ENCODE results near the gene POLE3. TPM values are rescaled to one million over a fixed set of nuclear protein-coding genes. Genes with fewer than 3 reads are reported as not detected.

POLE3 gene
- total RNA-seq, 2 donors from 2014 or later: 62.7 to 76.1 TPM

DNA sequence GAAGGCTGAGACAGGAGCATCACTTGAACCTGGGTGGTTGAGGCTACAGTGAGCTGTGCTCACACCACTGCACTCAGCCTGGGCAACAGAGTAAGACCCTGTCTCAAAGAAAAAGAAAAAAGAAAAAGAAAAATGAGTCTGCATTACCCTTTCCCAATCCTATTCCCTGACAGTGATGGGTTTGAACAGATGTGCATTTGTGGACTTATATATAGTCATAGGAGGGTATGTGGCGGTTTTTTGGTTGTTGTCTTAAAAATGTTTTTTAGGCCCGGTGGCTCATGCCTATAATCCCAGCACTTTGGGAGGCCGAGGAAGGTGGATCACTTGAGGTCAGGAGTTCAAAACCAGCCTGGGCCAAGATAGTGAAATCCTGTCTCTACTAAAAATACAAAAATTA is 47.1 kb downstream of the POLE3 start:
- Mint-ChIP-seq H3K36me3 (no peaks in the 10 kb centered on the region), H3K4me1 (ENCODE audit: low read depth in 2 of 2) (no peaks in the 10 kb centered on the region), H3K27me3 (no peaks in the 10 kb centered on the region), H3K27ac (no peak overlapping the region), H3K9me3 (no peaks in the 10 kb centered on the region), H3K4me3 (no peak overlapping the region)
- ATAC-seq (no peak), DNase-seq (ENCODE audit: low spot score) (no peak)

DNA sequence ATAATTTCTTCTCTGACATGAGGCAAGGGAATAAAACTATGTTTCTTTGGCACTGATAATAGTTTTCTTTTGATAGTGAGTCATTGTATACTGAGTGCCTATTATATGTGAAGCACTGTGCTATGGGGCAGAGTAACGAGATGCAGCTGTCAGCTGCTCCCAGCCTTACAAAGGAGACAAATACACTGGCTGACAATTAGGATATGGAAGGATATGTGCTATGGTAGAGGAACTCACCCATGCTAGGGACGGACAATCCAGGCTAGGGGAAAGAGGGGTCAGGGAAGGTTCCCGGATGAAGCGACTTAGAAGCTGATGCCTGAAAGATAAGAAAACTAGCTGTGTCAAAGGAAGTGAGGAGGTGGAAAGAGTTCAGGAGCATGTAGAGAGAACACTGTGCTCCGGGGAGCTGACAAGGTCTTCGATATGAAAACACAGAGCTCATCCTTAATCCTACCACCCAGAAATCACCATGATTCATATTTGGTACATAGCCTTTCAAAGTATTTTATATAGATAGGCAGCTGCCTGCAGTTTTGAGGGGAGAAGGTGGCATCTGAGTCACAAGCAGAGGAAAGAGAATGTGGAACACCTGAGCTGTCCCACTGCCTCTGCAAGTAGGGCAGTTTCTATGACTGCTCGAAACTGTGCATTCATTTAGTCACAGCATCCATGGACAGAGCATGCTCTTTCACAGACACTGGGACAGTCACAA is 49.0 kb downstream of the POLE3 start:
- H3K4me1 Mint-ChIP-seq (ENCODE audit: low read depth in 2 of 2): no peaks in the 10 kb centered on the region

DNA sequence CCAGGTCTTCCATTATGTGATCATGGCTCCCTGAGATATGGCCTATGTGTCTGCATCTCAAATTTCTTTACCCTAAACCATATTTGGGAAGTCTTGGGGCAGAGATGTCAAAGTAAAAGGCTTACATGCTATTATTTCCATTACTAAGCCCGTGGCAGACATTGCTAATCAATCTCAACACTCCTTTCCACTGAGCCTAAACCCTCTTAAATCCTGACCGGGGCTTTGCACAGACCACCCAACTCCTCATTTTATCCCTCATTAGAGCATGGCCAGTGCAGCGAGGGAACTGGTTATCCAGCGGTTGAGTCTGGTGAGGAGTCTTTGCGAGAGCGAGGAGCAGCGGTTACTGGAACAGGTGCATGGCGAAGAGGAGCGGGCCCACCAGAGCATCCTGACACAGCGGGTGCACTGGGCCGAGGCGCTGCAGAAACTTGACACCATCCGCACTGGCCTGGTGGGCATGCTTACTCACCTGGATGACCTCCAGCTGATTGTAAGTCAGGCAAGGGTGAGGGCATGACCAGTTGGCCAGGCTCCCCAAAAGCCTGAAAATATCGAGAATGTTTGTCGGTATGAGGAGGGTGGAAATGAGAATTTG is 50.1 kb downstream of the POLE3 start:
- H3K27me3 Mint-ChIP-seq: no peaks in the 10 kb centered on the region
- no peak overlapping the region for H3K4me3 Mint-ChIP-seq
- ATAC-seq: no peak
- H3K36me3 Mint-ChIP-seq: no peaks in the 10 kb centered on the region
- H3K4me1 Mint-ChIP-seq (ENCODE audit: low read depth in 2 of 2): no peaks in the 10 kb centered on the region
- no peak for DNase-seq (ENCODE audit: low spot score)
- no peak overlapping the region for H3K27ac Mint-ChIP-seq
- H3K9me3 Mint-ChIP-seq: no peaks in the 10 kb centered on the region

More for the DNA sequence above, 49.0 kb downstream of the POLE3 start:
- Mint-ChIP-seq H3K36me3 (no peaks in the 10 kb centered on the region), H3K4me3 (no peak overlapping the region), H3K27ac (no peak overlapping the region), H3K9me3 (no peaks in the 10 kb centered on the region), H3K27me3 (no peaks in the 10 kb centered on the region)
- ATAC-seq (no peak), DNase-seq (ENCODE audit: low spot score) (no peak)

DNA sequence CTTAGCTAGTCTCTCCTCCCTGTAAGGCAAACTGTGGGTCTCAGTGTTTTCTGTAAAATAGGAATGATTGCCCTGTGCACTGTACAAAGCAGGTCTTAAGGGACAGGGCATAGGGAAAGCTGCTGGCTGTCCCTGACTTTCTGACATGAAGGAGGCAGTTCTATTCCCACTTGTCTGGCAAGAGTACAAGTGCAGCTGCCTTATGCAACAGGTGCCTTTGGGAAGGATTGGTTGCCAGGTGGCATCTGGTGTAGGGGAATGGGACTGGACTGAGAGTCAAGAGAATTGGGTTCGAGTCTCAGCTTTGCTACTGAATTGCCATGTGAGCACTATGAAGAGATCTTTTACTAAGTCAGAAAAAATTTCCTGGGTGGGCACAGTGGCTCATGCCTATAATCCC is 51.1 kb downstream of the POLE3 start:
- no peak overlapping the region for H3K4me3 Mint-ChIP-seq

More for the DNA sequence above, 51.1 kb downstream of the POLE3 start:
- H3K9me3 Mint-ChIP-seq: no peaks in the 10 kb centered on the region
- no peaks in the 10 kb centered on the region for H3K4me1 Mint-ChIP-seq (ENCODE audit: low read depth in 2 of 2)
- no peaks in the 10 kb centered on the region for H3K36me3 Mint-ChIP-seq
- H3K27me3 Mint-ChIP-seq: no peaks in the 10 kb centered on the region
- no peak for DNase-seq (ENCODE audit: low spot score)
- no peak overlapping the region for H3K27ac Mint-ChIP-seq
- ATAC-seq: no peak

Other genes starting within 250 kb of the POLE3 start
- 10 to 100 TPM; 47.2 to 60.4 TPM for gene FKBP15, start 189.4 kb downstream of the POLE3 start, total RNA-seq
- gene SLC31A1, start 189.1 kb downstream of the POLE3 start, total RNA-seq: 10 to 100 TPM; 20.0 to 20.5 TPM
- 10 to 100 TPM; 16.5 to 39.1 TPM for gene CDC26, start 135.1 kb downstream of the POLE3 start, total RNA-seq
- 10 to 100 TPM; 33.9 to 47.8 TPM for gene PRPF4, start 135.0 kb downstream of the POLE3 start, total RNA-seq
- not detected for gene RNF183, start 107.3 kb downstream of the POLE3 start, total RNA-seq
- 1 to 10 TPM in 1 of 2 donors, under 1 TPM in 1; 0.83 to 1.4 TPM for gene WDR31, start 70.4 kb downstream of the POLE3 start, total RNA-seq
- gene BSPRY, start 61.1 kb downstream of the POLE3 start, total RNA-seq: 1 to 10 TPM; 2.5 to 5.0 TPM
- gene HDHD3, start 33.7 kb downstream of the POLE3 start, total RNA-seq: 10 to 100 TPM; 11.0 to 15.7 TPM
- gene ALAD, start 9.4 kb downstream of the POLE3 start, total RNA-seq: 10 to 100 TPM; 18.7 to 19.5 TPM
- gene C9orf43, start 72 bp upstream of the POLE3 start, total RNA-seq: 1 to 10 TPM; 1.1 to 1.3 TPM
- gene RGS3, start 53.1 kb upstream of the POLE3 start, total RNA-seq: 100 to 1,000 TPM in 1 of 2 donors, 10 to 100 TPM in 1; 71.7 to 144 TPM

Measured in natural killer cell treated with Interleukin-12 subunit alpha and Interleukin-12 subunit beta and Interleukin-15 and Interleukin-18, amount 100 ng/mL, for 72 hours (primary cell).